ENCODE measurements around the gene AMIGO1. TPM values are rescaled to one million over a fixed set of nuclear protein-coding genes. Genes with fewer than 3 reads are reported as not detected.

The AMIGO1 gene
- total and polyA plus RNA-seq, 8 donors = 1.6 to 5.8 (median 5.0) TPM

- Histone ChIP-seq H3K36me3 (no peaks in the 10 kb centered on the region), H3K9me3 (no peaks in the 10 kb centered on the region), H3K27me3 (no peaks in the 10 kb centered on the region), H3K27ac (no peak overlapping the region), H3K4me3 (no peak overlapping the region), H3K4me1 (peaks cover 0 to 5% (median 0%) of the 10 kb centered on the region in 3 donors)
- FAIRE-seq = no peak
- no peak for DNase-seq
- TF ChIP-seq CTCF (IDR thresholded peaks at IDR 0.05) = no peak
- no peak for ATAC-seq
- WGBS, 2 donors = 53 to 56% methylated on average over 2 of the region's 2 CpGs
- intact Hi-C loops (cut with DNase I) = no loop called here
Observed at GRCh38 chr1:109468903-109469302, 40.6 kb downstream of the AMIGO1 start.

- FAIRE-seq (no peak), DNase-seq (no peak), ATAC-seq (no peak)
- H3K27me3 ChIP-seq = no peaks in the 10 kb centered on the region
- no peaks in the 10 kb centered on the region for H3K9me3 ChIP-seq
- no peak overlapping the region for H3K4me3 ChIP-seq
- intact Hi-C loops (cut with DNase I) = no loop called here
- peaks cover 0 to 5% (median 0%) of the 10 kb centered on the region in 3 donors for H3K4me1 ChIP-seq
- no peak overlapping the region for H3K27ac ChIP-seq
- 98 to 100% methylated on average over 1 of the region's 1 CpG for WGBS, 2 donors
- H3K36me3 ChIP-seq = no peaks in the 10 kb centered on the region
- TF ChIP-seq CTCF (IDR thresholded peaks at IDR 0.05) = no peak
Observed at GRCh38 chr1:109468061-109468460, 41.5 kb downstream of the AMIGO1 start.

DNA sequence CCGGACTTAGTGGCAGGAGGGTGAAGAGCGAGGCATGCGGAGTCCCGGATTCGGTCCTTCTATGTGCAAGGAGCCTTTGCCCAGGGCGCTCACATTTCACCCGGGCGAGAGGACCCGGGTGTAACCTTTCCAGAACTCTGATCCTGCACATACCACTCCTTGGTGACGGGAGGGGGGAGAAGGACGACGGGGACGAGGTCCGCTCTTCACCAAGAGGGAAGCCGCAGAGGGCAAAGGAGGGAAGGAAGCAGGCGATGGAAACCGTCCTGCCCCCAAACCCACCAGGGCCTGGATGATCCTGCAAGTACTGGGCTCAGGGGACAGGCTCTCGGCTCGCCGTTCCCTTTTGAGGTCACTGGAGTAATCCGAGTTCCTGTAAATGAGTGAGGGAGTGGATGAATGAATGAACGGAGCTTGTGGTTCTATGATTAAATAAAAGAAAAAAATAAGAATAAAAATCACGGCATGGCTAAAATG is 42.2 kb downstream of the AMIGO1 start:
- H3K4me1 ChIP-seq = peaks cover 0 to 5% (median 0%) of the 10 kb centered on the region in 3 donors
- WGBS, 2 donors = 15 to 17% methylated on average over 23 of the region's 23 CpGs
- H3K27me3 ChIP-seq = no peaks in the 10 kb centered on the region
- H3K27ac ChIP-seq = no peak overlapping the region
- DNase-seq (no peak), FAIRE-seq (no peak), ATAC-seq (peak in 3 of 4 donors; percentile 28 to 46 (median 34))
- H3K36me3 ChIP-seq = no peaks in the 10 kb centered on the region
- H3K9me3 ChIP-seq = no peaks in the 10 kb centered on the region
- intact Hi-C loops (cut with DNase I) = no loop called here
- H3K4me3 ChIP-seq = peak overlapping the region; percentile 65 to 81 (median 72)
- TF ChIP-seq CTCF (IDR thresholded peaks at IDR 0.05) = no peak

- H3K36me3 ChIP-seq = no peaks in the 10 kb centered on the region
- H3K9me3 ChIP-seq = no peaks in the 10 kb centered on the region
- peaks cover 0 to 5% (median 0%) of the 10 kb centered on the region in 3 donors for H3K4me1 ChIP-seq
- peak within 1 kb of the TSS; percentile 65 to 81 (median 72) for H3K4me3 ChIP-seq
- H3K27ac ChIP-seq = peak within 1 kb of the TSS; percentile 11 to 63 (median 30)
- DNase-seq (peak; percentile 65 to 89 (median 78)), ATAC-seq (peak; percentile 86 to 93 (median 91)), FAIRE-seq (no peak)
- no peak for TF ChIP-seq CTCF (IDR thresholded peaks at IDR 0.05)
- no peaks in the 10 kb centered on the region for H3K27me3 ChIP-seq
- WGBS, 2 donors = 1% methylated on average over 52 to 88 of the region's 88 CpGs
- intact Hi-C loops (cut with DNase I) = no loop called here
Observed at GRCh38 chr1:109466452-109467300, 42.9 kb downstream of the AMIGO1 start, which contains the start of gene SYPL2. TSS of gene SYPL2 (plus strand) at chr1:109466546. CDS start at chr1:109466844, 298 bp downstream.

GRCh38 chr1:109466125-109466451 is 43.4 kb downstream of the AMIGO1 start:
- Histone ChIP-seq H3K4me3 (peak overlapping the region; percentile 65 to 81 (median 72)), H3K27me3 (no peaks in the 10 kb centered on the region), H3K36me3 (no peaks in the 10 kb centered on the region), H3K27ac (peak overlapping the region; percentile 11 to 63 (median 30)), H3K9me3 (no peaks in the 10 kb centered on the region), H3K4me1 (peaks cover 0 to 5% (median 0%) of the 10 kb centered on the region in 3 donors)
- no peak for TF ChIP-seq CTCF (IDR thresholded peaks at IDR 0.05)
- ATAC-seq = no peak
- WGBS, 2 donors = 2% methylated on average over 24 of the region's 24 CpGs
- FAIRE-seq = no peak
- intact Hi-C loops (cut with DNase I) = no loop called here
- DNase-seq = no peak

All from pancreas (tissue), 10 donors.